ENCODE results near the gene STK4. TPM values are rescaled to one million over a fixed set of nuclear protein-coding genes. Genes with fewer than 3 reads are reported as not detected.

STK4 gene
- total and polyA plus RNA-seq, 8 donors, result 25.0 to 63.7 (median 28.2) TPM

GRCh38 chr20:45069261-45069660, 102.9 kb downstream of the STK4 start:
- TF ChIP-seq CTCF (IDR thresholded peaks at IDR 0.05), result no peak
- peaks cover 0 to 6% of the 10 kb centered on the region in 2 donors for H3K4me1 ChIP-seq
- ATAC-seq (no peak), DNase-seq (no peak)
- H3K36me3 ChIP-seq, result peaks cover 0 to 22% of the 10 kb centered on the region in 2 donors
- H3K9me3 ChIP-seq, result no peaks in the 10 kb centered on the region
- no peak overlapping the region for H3K27ac ChIP-seq
- no peak overlapping the region for H3K4me3 ChIP-seq
- intact Hi-C loops (cut with DNase I), result no loop called here
- H3K27me3 ChIP-seq, result no peaks in the 10 kb centered on the region

GRCh38 chr20:45070932-45071632, 104.8 kb downstream of the STK4 start:
- TF ChIP-seq CTCF (IDR thresholded peaks at IDR 0.05), result no peak
- Histone ChIP-seq H3K4me1 (no peaks in the 10 kb centered on the region), H3K4me3 (no peak overlapping the region), H3K27me3 (no peaks in the 10 kb centered on the region), H3K9me3 (no peaks in the 10 kb centered on the region), H3K36me3 (peaks cover 0 to 40% of the 10 kb centered on the region in 2 donors), H3K27ac (no peak overlapping the region)
- DNase-seq, result no peak
- no peak for ATAC-seq
- intact Hi-C loops (cut with DNase I), result no loop called here

- DNase-seq, result no peak
- no peak overlapping the region for H3K4me3 ChIP-seq
- no peaks in the 10 kb centered on the region for H3K27me3 ChIP-seq
- H3K4me1 ChIP-seq, result no peaks in the 10 kb centered on the region
- no peak for ATAC-seq
- H3K27ac ChIP-seq, result no peak overlapping the region
- H3K9me3 ChIP-seq, result no peaks in the 10 kb centered on the region
- intact Hi-C loops (cut with DNase I), result no loop called here
- peaks cover 0 to 50% of the 10 kb centered on the region in 2 donors for H3K36me3 ChIP-seq
- no peak for TF ChIP-seq CTCF (IDR thresholded peaks at IDR 0.05)
Measured at GRCh38 chr20:45072066-45072465, 105.8 kb downstream of the STK4 start.

GRCh38 chr20:45073221-45073620, 106.9 kb downstream of the STK4 start:
- H3K9me3 ChIP-seq, result no peaks in the 10 kb centered on the region
- ATAC-seq, result peak; percentile 32
- H3K27ac ChIP-seq, result no peak overlapping the region
- DNase-seq, result no peak
- no peaks in the 10 kb centered on the region for H3K27me3 ChIP-seq
- intact Hi-C loops (cut with DNase I), result no loop called here
- TF ChIP-seq CTCF (IDR thresholded peaks at IDR 0.05), result no peak
- H3K4me1 ChIP-seq, result no peaks in the 10 kb centered on the region
- peaks cover 0 to 56% of the 10 kb centered on the region in 2 donors for H3K36me3 ChIP-seq
- H3K4me3 ChIP-seq, result no peak overlapping the region

GRCh38 chr20:45077559-45077958, 111.2 kb downstream of the STK4 start:
- ATAC-seq (no peak), DNase-seq (no peak)
- H3K27me3 ChIP-seq, result no peaks in the 10 kb centered on the region
- H3K36me3 ChIP-seq, result peaks cover 0 to 94% of the 10 kb centered on the region in 2 donors
- H3K27ac ChIP-seq, result no peak overlapping the region
- TF ChIP-seq CTCF (IDR thresholded peaks at IDR 0.05), result no peak
- intact Hi-C loops (cut with DNase I), result no loop called here
- H3K4me1 ChIP-seq, result no peaks in the 10 kb centered on the region
- no peak overlapping the region for H3K4me3 ChIP-seq
- peaks cover 0 to 10% of the 10 kb centered on the region in 2 donors for H3K9me3 ChIP-seq

All from left lung (tissue), 10 donors.